ENCODE measurements around the gene SPAG9. TPM values are rescaled to one million over a fixed set of nuclear protein-coding genes. Genes with fewer than 3 reads are reported as not detected.
A peak's percentile ranks its signal among the peaks of the same experiment; 100 is the strongest.
"Not testable (repeated sequence)": the region's sequence is repeated elsewhere in the genome, so short reads cannot be mapped to it uniquely, and the experiment has no call there.

Gene SPAG9
- total RNA-seq, 1 donor from 2014 or later, result 108 TPM

- Histone ChIP-seq H3K27ac (no peak overlapping the region), H3K27me3 (ENCODE audit: low read depth) (no peaks in the 10 kb centered on the region), H3K36me3 (peaks cover 6% of the 10 kb centered on the region), H3K4me1 (peaks cover 34% of the 10 kb centered on the region), H3K9me3 (no peaks in the 10 kb centered on the region), H3K4me3 (no peak overlapping the region)
- TF ChIP-seq CTCF (IDR thresholded peaks at IDR 0.05), result no peak
- DNase-seq (no peak), ATAC-seq (peak in 1 of 2 donors; percentile 32)
- intact Hi-C loops (cut with DNase I), result no loop called here
Measured at GRCh38 chr17:51088287-51088686, 32.4 kb downstream of the SPAG9 start.

GRCh38 chr17:51087072-51087757, 33.5 kb downstream of the SPAG9 start:
- no peak overlapping the region for H3K4me3 ChIP-seq
- no peak for DNase-seq
- H3K4me1 ChIP-seq, result peaks cover 33% of the 10 kb centered on the region
- no peaks in the 10 kb centered on the region for H3K9me3 ChIP-seq
- intact Hi-C loops (cut with DNase I), result no loop called here
- H3K36me3 ChIP-seq, result peaks cover 6% of the 10 kb centered on the region
- no peak for ATAC-seq
- no peak overlapping the region for H3K27ac ChIP-seq
- H3K27me3 ChIP-seq (ENCODE audit: low read depth), result no peaks in the 10 kb centered on the region
- no peak for TF ChIP-seq CTCF (IDR thresholded peaks at IDR 0.05)

- peaks cover 37% of the 10 kb centered on the region for H3K4me1 ChIP-seq
- no peaks in the 10 kb centered on the region for H3K9me3 ChIP-seq
- no peak for ATAC-seq
- H3K36me3 ChIP-seq, result peaks cover 5% of the 10 kb centered on the region
- no peak for DNase-seq
- no peak overlapping the region for H3K4me3 ChIP-seq
- intact Hi-C loops (cut with DNase I), result no loop called here
- no peak for TF ChIP-seq CTCF (IDR thresholded peaks at IDR 0.05)
- no peaks in the 10 kb centered on the region for H3K27me3 ChIP-seq (ENCODE audit: low read depth)
- H3K27ac ChIP-seq, result no peak overlapping the region
Measured at GRCh38 chr17:51085150-51085805, 35.4 kb downstream of the SPAG9 start.

- Histone ChIP-seq H3K36me3 (peaks cover 16% of the 10 kb centered on the region), H3K27ac (no peak overlapping the region), H3K4me1 (peaks cover 37% of the 10 kb centered on the region), H3K27me3 (ENCODE audit: low read depth) (no peaks in the 10 kb centered on the region), H3K4me3 (no peak overlapping the region), H3K9me3 (no peaks in the 10 kb centered on the region)
- intact Hi-C loops (cut with DNase I), result no loop called here
- no peak for DNase-seq
- ATAC-seq, result no peak
- no peak for TF ChIP-seq CTCF (IDR thresholded peaks at IDR 0.05)
Measured at GRCh38 chr17:51083981-51084380, 36.7 kb downstream of the SPAG9 start.

- H3K27ac ChIP-seq; H3K27me3 ChIP-seq (ENCODE audit: low read depth); DNase-seq; ATAC-seq; intact Hi-C loops (cut with DNase I); H3K4me3 ChIP-seq; H3K9me3 ChIP-seq: not testable (repeated sequence)
- Histone ChIP-seq H3K4me1 (peaks cover 37% of the 10 kb centered on the region), H3K36me3 (peaks cover 22% of the 10 kb centered on the region)
Measured at GRCh38 chr17:51083364-51083763, 37.3 kb downstream of the SPAG9 start.

GRCh38 chr17:51079049-51079448, 41.6 kb downstream of the SPAG9 start:
- no peaks in the 10 kb centered on the region for H3K9me3 ChIP-seq
- peaks cover 51% of the 10 kb centered on the region for H3K36me3 ChIP-seq
- ATAC-seq (no peak), DNase-seq (no peak)
- H3K4me3 ChIP-seq, result no peak overlapping the region
- H3K4me1 ChIP-seq, result peaks cover 4% of the 10 kb centered on the region
- H3K27ac ChIP-seq, result no peak overlapping the region
- no peaks in the 10 kb centered on the region for H3K27me3 ChIP-seq (ENCODE audit: low read depth)
- intact Hi-C loops (cut with DNase I), result no loop called here
- TF ChIP-seq CTCF (IDR thresholded peaks at IDR 0.05), result no peak
